ENCODE measurements around the gene PAOX. TPM values are rescaled to one million over a fixed set of nuclear protein-coding genes. Genes with fewer than 3 reads are reported as not detected.
"Not testable (repeated sequence)": the region's sequence is repeated elsewhere in the genome, so short reads cannot be mapped to it uniquely, and the experiment has no call there.

PAOX gene
- total RNA-seq, 4 donors from 2014 or later: 3.5 to 11.0 (median 9.9) TPM

GRCh38 chr10:133364645-133365431, 14.2 kb upstream of the PAOX start:
- TF ChIP-seq CTCF (IDR thresholded peaks at IDR 0.05) (no peak), POLR2A (IDR thresholded peaks at IDR 0.05) (no peak)
- H3K36me3 ChIP-seq: peaks cover 44 to 54% of the 10 kb centered on the region in 2 donors
- DNase-seq: no peak
- H3K27ac ChIP-seq: no peak overlapping the region
- intact Hi-C loops (cut with DNase I): no loop called here
- no peaks in the 10 kb centered on the region for H3K27me3 ChIP-seq
- H3K4me1 ChIP-seq: peaks cover 0 to 13% of the 10 kb centered on the region in 2 donors
- WGBS, 2 donors: 90 to 91% methylated on average over 29 of the region's 29 CpGs
- H3K9me3 ChIP-seq: no peaks in the 10 kb centered on the region
- H3K4me3 ChIP-seq (replicated peaks in 1 of 3): no peak overlapping the region

GRCh38 chr10:133365461-133366129, 13.5 kb upstream of the PAOX start:
- Histone ChIP-seq H3K27ac (no peak overlapping the region), H3K27me3 (no peaks in the 10 kb centered on the region), H3K36me3 (peaks cover 47 to 61% of the 10 kb centered on the region in 2 donors), H3K4me1 (peaks cover 0 to 13% of the 10 kb centered on the region in 2 donors), H3K9me3 (no peaks in the 10 kb centered on the region), H3K4me3 (replicated peaks in 1 of 3) (no peak overlapping the region)
- 88 to 95% methylated on average over 12 to 13 of the region's 13 CpGs for WGBS, 2 donors
- no peak for DNase-seq
- TF ChIP-seq POLR2A (IDR thresholded peaks at IDR 0.05) (no peak), CTCF (IDR thresholded peaks at IDR 0.05) (no peak)
- intact Hi-C loops (cut with DNase I): no loop called here

GRCh38 chr10:133366130-133366478, 13.0 kb upstream of the PAOX start:
- no peak for DNase-seq
- no peak for TF ChIP-seq POLR2A (IDR thresholded peaks at IDR 0.05)
- no peak for TF ChIP-seq CTCF (IDR thresholded peaks at IDR 0.05)
- 91% methylated on average over 13 to 16 of the region's 17 CpGs for WGBS, 2 donors
- intact Hi-C loops (cut with DNase I): no loop called here
- peaks cover 0 to 13% of the 10 kb centered on the region in 2 donors for H3K4me1 ChIP-seq
- no peaks in the 10 kb centered on the region for H3K27me3 ChIP-seq
- H3K27ac ChIP-seq: no peak overlapping the region
- H3K9me3 ChIP-seq: no peaks in the 10 kb centered on the region
- H3K4me3 ChIP-seq (replicated peaks in 1 of 3): no peak overlapping the region
- H3K36me3 ChIP-seq: peaks cover 47 to 61% of the 10 kb centered on the region in 2 donors

- Histone ChIP-seq H3K9me3 (no peaks in the 10 kb centered on the region), H3K27me3 (no peaks in the 10 kb centered on the region), H3K36me3 (peaks cover 47 to 60% of the 10 kb centered on the region in 2 donors), H3K4me3 (replicated peaks in 1 of 3) (no peak overlapping the region), H3K27ac (peak overlapping the region in 1 of 3 donors; percentile 45), H3K4me1 (peaks cover 0 to 15% of the 10 kb centered on the region in 2 donors)
- TF ChIP-seq CTCF (IDR thresholded peaks at IDR 0.05) (no peak), POLR2A (IDR thresholded peaks at IDR 0.05) (no peak)
- no peak for DNase-seq
- 93 to 94% methylated on average over 1 to 3 of the region's 13 CpGs for WGBS, 2 donors
- intact Hi-C loops (cut with DNase I): no loop called here
Observed at GRCh38 chr10:133366751-133367150, 12.3 kb upstream of the PAOX start.

- intact Hi-C loops (cut with DNase I): not testable (repeated sequence)
Observed at GRCh38 chr10:133367461-133367860, 11.6 kb upstream of the PAOX start.

More at GRCh38 chr10:133367461-133367860, 11.6 kb upstream of the PAOX start:
- Histone ChIP-seq H3K4me1 (peaks cover 5 to 22% of the 10 kb centered on the region in 2 donors), H3K36me3 (peaks cover 46 to 53% of the 10 kb centered on the region in 2 donors)
- H3K9me3 ChIP-seq; H3K4me3 ChIP-seq (replicated peaks in 1 of 3); H3K27ac ChIP-seq; H3K27me3 ChIP-seq: not testable (repeated sequence)
- DNase-seq: peak; percentile 78 to 82
- WGBS, 2 donors: 14 to 17% methylated on average over 1 of the region's 7 CpGs

Measured in thyroid gland (tissue), 4 donors.